ENCODE measurements around the gene ANKRD2.
"Not testable (repeated sequence)": the region's sequence is repeated elsewhere in the genome, so short reads cannot be mapped to it uniquely, and the experiment has no call there.

The ANKRD2 gene

DNA sequence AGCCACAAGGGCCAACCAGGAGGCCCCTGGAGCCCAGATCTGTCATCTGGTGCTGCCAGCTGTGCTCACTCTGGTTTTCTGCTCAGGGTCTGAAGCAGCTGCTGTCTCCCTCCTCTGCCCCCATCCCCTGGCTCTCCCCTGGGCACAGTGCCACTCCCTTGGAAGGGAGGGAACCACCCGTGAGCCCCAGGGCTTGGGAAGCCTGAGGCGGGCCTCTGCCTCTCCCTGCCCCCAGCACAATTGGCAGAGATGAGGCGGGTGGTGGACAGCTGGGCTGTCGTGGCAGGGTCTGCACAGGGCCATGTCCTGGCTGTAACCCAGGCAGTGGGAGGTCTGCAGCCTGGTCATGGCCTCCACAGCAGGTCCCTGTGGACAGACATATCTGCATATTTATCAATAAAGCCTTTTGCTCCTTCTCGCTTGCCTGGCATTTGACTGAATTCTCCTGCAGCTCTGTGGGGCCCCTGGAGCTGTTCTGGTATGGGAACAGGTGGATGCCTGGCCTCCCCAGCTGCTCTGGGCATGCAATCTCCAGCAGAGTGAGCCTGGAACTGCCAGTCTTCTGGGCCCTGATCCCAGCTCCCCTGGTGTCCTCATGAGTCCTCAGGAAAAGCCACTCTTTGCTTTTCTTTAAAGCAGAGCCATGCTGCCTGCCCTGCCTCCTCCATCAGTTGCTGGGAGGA, 1.6 kb upstream of the ANKRD2 start:
- Histone ChIP-seq H3K4me3 (ENCODE audit: low read length in 2 of 2) (no peak overlapping the region), H3K27ac (ENCODE audit: low read depth in 2 of 2, low read length in 2 of 2) (no peak overlapping the region), H3K27me3 (ENCODE audit: control insufficient read depth in 2 of 2, insufficient read depth in 2 of 2, low read length in 2 of 2) (no peaks in the 10 kb centered on the region), H3K9me3 (ENCODE audit: control insufficient read depth in 2 of 2, low read length in 2 of 2) (no peaks in the 10 kb centered on the region), H3K9ac (ENCODE audit: low read depth in 1 of 2, low read length in 2 of 2) (no peak overlapping the region), H3K36me3 (ENCODE audit: control insufficient read depth in 2 of 2, insufficient read depth in 2 of 2, low read length in 2 of 2) (no peaks in the 10 kb centered on the region), H3K4me1 (ENCODE audit: control insufficient read depth in 2 of 2, insufficient read depth in 2 of 2, low read length in 2 of 2) (peaks cover 0 to 3% of the 10 kb centered on the region in 2 donors)

DNA sequence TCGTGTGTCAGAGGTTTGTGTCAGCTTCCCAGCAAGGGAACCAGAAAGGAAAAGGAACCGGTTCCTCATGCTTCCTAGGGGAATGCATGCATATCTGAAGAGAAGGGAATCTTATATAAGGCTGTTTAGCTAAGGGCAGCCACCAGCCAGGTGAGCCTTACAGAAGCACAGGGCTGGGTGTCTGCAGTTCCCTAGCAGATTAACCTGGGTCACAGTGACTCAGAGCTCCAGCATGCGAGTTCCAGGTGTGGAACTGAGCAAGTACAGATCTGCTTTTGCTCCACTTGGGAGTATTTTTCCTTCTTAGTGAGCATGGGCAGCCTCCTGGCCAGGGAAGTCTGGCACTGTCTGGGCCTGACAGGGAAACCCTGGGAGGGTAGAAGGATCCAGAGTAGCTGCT, 957 bp upstream of the ANKRD2 start:
- no peak overlapping the region for H3K9ac ChIP-seq (ENCODE audit: low read depth in 1 of 2, low read length in 2 of 2)
- no peaks in the 10 kb centered on the region for H3K27me3 ChIP-seq (ENCODE audit: control insufficient read depth in 2 of 2, insufficient read depth in 2 of 2, low read length in 2 of 2)
- peaks cover 0 to 3% of the 10 kb centered on the region in 2 donors for H3K4me1 ChIP-seq (ENCODE audit: control insufficient read depth in 2 of 2, insufficient read depth in 2 of 2, low read length in 2 of 2)
- no peaks in the 10 kb centered on the region for H3K36me3 ChIP-seq (ENCODE audit: control insufficient read depth in 2 of 2, insufficient read depth in 2 of 2, low read length in 2 of 2)
- no peak overlapping the region for H3K27ac ChIP-seq (ENCODE audit: low read depth in 2 of 2, low read length in 2 of 2)
- H3K4me3 ChIP-seq (ENCODE audit: low read length in 2 of 2): no peak overlapping the region
- H3K9me3 ChIP-seq (ENCODE audit: control insufficient read depth in 2 of 2, low read length in 2 of 2): no peaks in the 10 kb centered on the region

DNA sequence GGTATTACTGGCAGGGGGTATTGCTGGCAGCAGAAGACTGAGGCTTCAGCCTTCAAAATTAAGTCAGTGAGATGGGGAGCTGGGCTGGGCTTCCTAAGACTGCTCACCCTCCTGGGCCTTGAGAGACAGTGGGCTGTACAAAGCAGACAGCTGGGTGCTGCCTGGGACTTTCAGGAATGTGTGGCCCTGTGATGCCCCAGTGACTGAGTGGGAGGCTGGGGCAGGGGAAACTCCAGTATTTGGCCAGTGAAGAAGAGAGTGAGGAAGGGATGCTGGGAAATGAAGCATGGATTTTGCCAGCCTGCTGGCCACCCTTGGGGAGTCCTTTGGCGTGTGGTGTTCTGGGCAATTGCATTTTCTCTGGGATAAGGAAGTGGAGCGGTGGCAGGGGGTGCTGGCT, 442 bp downstream of the ANKRD2 start:
- no peak overlapping the region for H3K27ac ChIP-seq (ENCODE audit: low read depth in 2 of 2, low read length in 2 of 2)
- H3K9ac ChIP-seq (ENCODE audit: low read depth in 1 of 2, low read length in 2 of 2): no peak overlapping the region
- no peaks in the 10 kb centered on the region for H3K36me3 ChIP-seq (ENCODE audit: control insufficient read depth in 2 of 2, insufficient read depth in 2 of 2, low read length in 2 of 2)
- H3K27me3 ChIP-seq (ENCODE audit: control insufficient read depth in 2 of 2, insufficient read depth in 2 of 2, low read length in 2 of 2): no peaks in the 10 kb centered on the region
- H3K4me1 ChIP-seq (ENCODE audit: control insufficient read depth in 2 of 2, insufficient read depth in 2 of 2, low read length in 2 of 2): peaks cover 0 to 3% of the 10 kb centered on the region in 2 donors
- H3K9me3 ChIP-seq (ENCODE audit: control insufficient read depth in 2 of 2, low read length in 2 of 2): no peaks in the 10 kb centered on the region
- H3K4me3 ChIP-seq (ENCODE audit: low read length in 2 of 2): no peak overlapping the region

DNA sequence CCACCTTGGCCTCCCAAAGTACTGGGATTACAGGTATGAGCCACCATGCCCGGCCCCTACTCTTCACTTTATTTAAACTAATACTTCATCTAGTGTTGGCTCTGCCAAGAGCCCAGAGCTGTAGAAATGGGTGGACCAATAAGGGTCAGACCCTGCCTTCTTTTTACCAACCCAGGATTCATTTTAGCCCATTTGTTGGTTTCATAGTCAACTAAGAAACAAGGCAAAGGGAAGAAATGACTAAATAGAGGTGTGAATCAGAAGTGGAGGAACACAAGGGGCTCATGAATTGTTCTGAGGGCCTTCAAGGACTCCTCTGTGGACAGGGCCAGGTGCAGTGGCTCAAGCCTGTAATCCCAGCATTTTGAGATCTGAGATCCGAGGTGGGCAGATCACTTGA, 1.1 kb downstream of the ANKRD2 start:
- no peaks in the 10 kb centered on the region for H3K9me3 ChIP-seq (ENCODE audit: control insufficient read depth in 2 of 2, low read length in 2 of 2)
- no peaks in the 10 kb centered on the region for H3K27me3 ChIP-seq (ENCODE audit: control insufficient read depth in 2 of 2, insufficient read depth in 2 of 2, low read length in 2 of 2)
- H3K4me3 ChIP-seq (ENCODE audit: low read length in 2 of 2): no peak overlapping the region
- H3K27ac ChIP-seq (ENCODE audit: low read depth in 2 of 2, low read length in 2 of 2): no peak overlapping the region
- no peaks in the 10 kb centered on the region for H3K36me3 ChIP-seq (ENCODE audit: control insufficient read depth in 2 of 2, insufficient read depth in 2 of 2, low read length in 2 of 2)
- H3K4me1 ChIP-seq (ENCODE audit: control insufficient read depth in 2 of 2, insufficient read depth in 2 of 2, low read length in 2 of 2): peaks cover 0 to 3% of the 10 kb centered on the region in 2 donors
- H3K9ac ChIP-seq (ENCODE audit: low read depth in 1 of 2, low read length in 2 of 2): no peak overlapping the region

DNA sequence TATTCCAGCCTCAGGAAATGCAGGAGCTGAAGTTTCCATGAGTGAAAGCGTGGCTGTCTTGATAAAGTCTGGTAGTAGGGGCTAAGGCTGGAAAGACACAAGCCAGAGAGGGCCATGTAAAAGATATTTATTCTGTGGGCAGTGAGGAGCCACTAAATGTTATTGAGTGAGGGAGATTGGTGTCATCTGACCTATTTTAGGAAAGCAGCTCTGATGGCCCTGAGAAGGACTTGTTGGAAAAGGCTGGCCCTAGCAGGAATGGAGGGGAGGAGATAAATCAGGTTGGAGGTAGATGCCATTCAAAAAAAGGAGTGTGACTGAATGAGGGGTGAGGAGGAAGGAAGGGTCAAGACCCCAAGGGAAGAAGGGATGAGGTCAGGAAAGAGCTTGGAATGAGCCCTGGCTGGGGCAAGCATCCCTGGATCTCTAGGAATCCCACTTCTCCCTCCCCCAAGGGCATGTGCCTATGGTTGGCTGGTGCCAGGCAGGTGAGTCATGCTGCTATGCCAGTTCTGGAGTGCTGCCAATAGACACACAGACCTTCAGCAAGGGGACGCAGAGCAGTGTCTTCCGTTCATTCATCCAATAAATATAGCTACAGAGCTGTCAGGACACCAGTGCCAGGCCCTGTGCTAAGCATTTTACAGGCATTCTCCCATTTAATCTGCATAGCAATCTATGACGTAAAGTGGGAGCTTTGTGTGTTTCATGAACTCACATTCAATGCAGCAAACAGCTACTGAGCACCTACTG, 2.0 kb downstream of the ANKRD2 start:
- Histone ChIP-seq H3K27ac (ENCODE audit: low read depth in 2 of 2, low read length in 2 of 2) (no peak overlapping the region), H3K4me1 (ENCODE audit: control insufficient read depth in 2 of 2, insufficient read depth in 2 of 2, low read length in 2 of 2) (peaks cover 0 to 3% of the 10 kb centered on the region in 2 donors), H3K27me3 (ENCODE audit: control insufficient read depth in 2 of 2, insufficient read depth in 2 of 2, low read length in 2 of 2) (no peaks in the 10 kb centered on the region), H3K4me3 (ENCODE audit: low read length in 2 of 2) (no peak overlapping the region), H3K9ac (ENCODE audit: low read depth in 1 of 2, low read length in 2 of 2) (no peak overlapping the region), H3K36me3 (ENCODE audit: control insufficient read depth in 2 of 2, insufficient read depth in 2 of 2, low read length in 2 of 2) (no peaks in the 10 kb centered on the region), H3K9me3 (ENCODE audit: control insufficient read depth in 2 of 2, low read length in 2 of 2) (no peaks in the 10 kb centered on the region)

DNA sequence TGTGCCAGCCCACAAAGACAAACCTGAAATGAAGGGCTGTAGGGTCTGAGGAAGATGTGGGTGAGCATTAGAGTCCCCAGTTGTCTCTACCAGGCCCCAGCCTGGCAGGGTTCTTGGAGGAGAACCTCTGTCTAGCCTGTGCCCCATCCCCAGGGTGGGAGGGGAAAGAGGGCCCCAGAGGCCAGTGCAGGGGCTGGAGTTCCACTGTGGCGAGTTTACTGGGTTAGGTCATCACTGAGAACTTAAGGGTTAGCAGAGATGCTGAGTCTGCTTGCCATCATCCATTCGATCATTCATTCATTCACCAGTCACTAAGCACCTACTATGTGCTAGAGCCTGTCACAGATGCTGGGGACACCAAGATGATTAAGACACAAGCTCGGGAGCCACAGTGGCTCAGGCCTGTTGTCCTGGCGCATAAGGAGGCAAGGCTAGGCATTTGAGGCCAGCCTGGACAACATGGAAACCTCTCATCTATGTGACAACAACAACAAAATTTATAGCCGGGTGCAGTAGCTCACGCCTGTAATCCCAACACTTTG, 2.6 kb downstream of the ANKRD2 start:
- Histone ChIP-seq H3K36me3 (ENCODE audit: control insufficient read depth in 2 of 2, insufficient read depth in 2 of 2, low read length in 2 of 2) (no peaks in the 10 kb centered on the region), H3K9me3 (ENCODE audit: control insufficient read depth in 2 of 2, low read length in 2 of 2) (no peaks in the 10 kb centered on the region), H3K27me3 (ENCODE audit: control insufficient read depth in 2 of 2, insufficient read depth in 2 of 2, low read length in 2 of 2) (no peaks in the 10 kb centered on the region), H3K4me3 (ENCODE audit: low read length in 2 of 2) (no peak overlapping the region), H3K9ac (ENCODE audit: low read depth in 1 of 2, low read length in 2 of 2) (no peak overlapping the region), H3K27ac (ENCODE audit: low read depth in 2 of 2, low read length in 2 of 2) (no peak overlapping the region), H3K4me1 (ENCODE audit: control insufficient read depth in 2 of 2, insufficient read depth in 2 of 2, low read length in 2 of 2) (peaks cover 0 to 3% of the 10 kb centered on the region in 2 donors)

DNA sequence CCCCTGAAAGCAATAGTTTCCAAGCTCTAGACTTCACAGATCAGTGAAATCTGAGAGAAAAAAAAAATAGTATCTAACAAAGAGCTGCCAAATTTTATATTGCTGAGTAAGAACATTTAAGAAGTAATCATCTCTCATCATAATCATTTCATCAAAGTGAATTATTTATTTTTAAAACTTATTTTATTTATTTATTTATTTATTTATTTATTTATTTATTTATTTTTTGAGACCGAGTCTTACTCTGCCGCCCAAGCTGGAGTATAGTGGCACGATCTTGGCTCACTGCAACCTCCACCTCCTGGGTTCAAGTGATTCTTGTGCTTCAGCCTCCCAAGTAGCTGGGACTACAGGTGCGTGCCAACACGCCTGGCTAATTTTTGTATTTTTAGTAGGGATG, 3.9 kb downstream of the ANKRD2 start:
- H3K9me3 ChIP-seq (ENCODE audit: control insufficient read depth in 2 of 2, low read length in 2 of 2); H3K4me1 ChIP-seq (ENCODE audit: control insufficient read depth in 2 of 2, insufficient read depth in 2 of 2, low read length in 2 of 2); H3K4me3 ChIP-seq (ENCODE audit: low read length in 2 of 2); H3K9ac ChIP-seq (ENCODE audit: low read depth in 1 of 2, low read length in 2 of 2); H3K27ac ChIP-seq (ENCODE audit: low read depth in 2 of 2, low read length in 2 of 2); H3K27me3 ChIP-seq (ENCODE audit: control insufficient read depth in 2 of 2, insufficient read depth in 2 of 2, low read length in 2 of 2); H3K36me3 ChIP-seq (ENCODE audit: control insufficient read depth in 2 of 2, insufficient read depth in 2 of 2, low read length in 2 of 2): not testable (repeated sequence)

DNA sequence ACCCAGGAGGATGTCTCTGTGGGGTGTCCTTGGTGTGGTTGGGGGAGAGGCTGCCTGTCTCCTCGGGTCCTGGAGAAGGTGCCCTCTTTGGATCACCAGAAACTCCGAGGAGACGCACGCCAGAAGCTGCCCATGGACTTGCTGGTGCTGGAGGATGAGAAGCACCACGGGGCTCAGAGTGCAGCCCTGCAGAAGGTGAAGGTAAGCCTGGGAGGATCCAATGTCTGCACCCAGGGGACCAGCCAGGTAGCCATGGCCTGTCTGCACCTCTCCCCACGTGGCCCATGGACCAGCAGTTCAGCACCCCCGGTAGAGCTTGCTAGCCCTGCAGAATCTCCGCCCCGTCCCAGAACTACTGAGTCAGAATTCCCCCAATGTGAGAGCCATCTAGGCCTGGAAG, 5.1 kb downstream of the ANKRD2 start:
- H3K27ac ChIP-seq (ENCODE audit: low read depth in 2 of 2, low read length in 2 of 2): no peak overlapping the region
- no peak overlapping the region for H3K9ac ChIP-seq (ENCODE audit: low read depth in 1 of 2, low read length in 2 of 2)
- H3K27me3 ChIP-seq (ENCODE audit: control insufficient read depth in 2 of 2, insufficient read depth in 2 of 2, low read length in 2 of 2): no peaks in the 10 kb centered on the region
- H3K36me3 ChIP-seq (ENCODE audit: control insufficient read depth in 2 of 2, insufficient read depth in 2 of 2, low read length in 2 of 2): no peaks in the 10 kb centered on the region
- H3K9me3 ChIP-seq (ENCODE audit: control insufficient read depth in 2 of 2, low read length in 2 of 2): no peaks in the 10 kb centered on the region
- H3K4me3 ChIP-seq (ENCODE audit: low read length in 2 of 2): no peak overlapping the region
- no peaks in the 10 kb centered on the region for H3K4me1 ChIP-seq (ENCODE audit: control insufficient read depth in 2 of 2, insufficient read depth in 2 of 2, low read length in 2 of 2)

DNA sequence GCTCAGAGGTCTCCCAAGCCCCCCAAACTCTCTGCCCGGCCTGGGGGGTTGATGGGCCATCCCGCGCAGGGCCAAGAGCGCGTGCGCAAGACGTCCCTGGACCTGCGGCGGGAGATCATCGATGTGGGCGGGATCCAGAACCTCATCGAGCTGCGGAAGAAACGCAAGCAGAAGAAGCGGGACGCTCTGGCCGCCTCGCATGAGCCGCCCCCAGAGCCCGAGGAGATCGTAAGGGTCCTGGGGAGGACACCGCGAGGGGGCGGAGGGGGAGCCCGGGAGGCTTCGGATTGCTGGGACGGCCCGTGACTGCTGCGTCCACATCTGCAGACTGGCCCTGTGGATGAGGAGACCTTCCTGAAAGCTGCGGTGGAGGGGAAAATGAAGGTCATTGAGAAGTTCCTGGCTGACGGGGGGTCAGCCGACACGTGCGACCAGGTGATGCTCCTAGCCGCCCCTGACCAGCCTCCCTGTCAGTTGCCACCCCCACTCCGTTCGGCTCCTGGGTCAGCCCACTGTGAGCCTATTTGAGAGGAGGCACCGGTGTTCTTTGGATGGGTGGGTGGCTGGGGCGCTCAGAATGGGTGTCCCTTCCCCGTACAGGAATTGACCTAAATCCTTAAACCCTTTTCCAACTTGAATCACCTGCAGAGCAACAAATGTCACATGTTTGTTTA, 5.7 kb downstream of the ANKRD2 start:
- H3K27ac ChIP-seq (ENCODE audit: low read depth in 2 of 2, low read length in 2 of 2): no peak overlapping the region
- H3K4me3 ChIP-seq (ENCODE audit: low read length in 2 of 2): no peak overlapping the region
- H3K9ac ChIP-seq (ENCODE audit: low read depth in 1 of 2, low read length in 2 of 2): no peak overlapping the region
- no peaks in the 10 kb centered on the region for H3K4me1 ChIP-seq (ENCODE audit: control insufficient read depth in 2 of 2, insufficient read depth in 2 of 2, low read length in 2 of 2)
- no peaks in the 10 kb centered on the region for H3K27me3 ChIP-seq (ENCODE audit: control insufficient read depth in 2 of 2, insufficient read depth in 2 of 2, low read length in 2 of 2)
- H3K36me3 ChIP-seq (ENCODE audit: control insufficient read depth in 2 of 2, insufficient read depth in 2 of 2, low read length in 2 of 2): no peaks in the 10 kb centered on the region
- no peaks in the 10 kb centered on the region for H3K9me3 ChIP-seq (ENCODE audit: control insufficient read depth in 2 of 2, low read length in 2 of 2)

Data from mucosa of rectum (tissue), 2 donors.